D721Med (cell line): ENCODE measurements around the gene FUT8.

Experiments used
- DNase-seq: peaks from one replicate; pipeline ENCODE4 v3.0.0; 2011; ENCODE audit warnings: low spot score; ENCODE audit not compliant: insufficient read length
- FAIRE-seq: peaks from 2 replicates; lab custom pipeline; 2011; peaks lifted over from hg19 to GRCh38; lab: Jason Lieb, UNC
- CTCF ChIP-seq: IDR thresholded peaks from 2 replicates; pipeline ENCODE4 v1.5.1; 2012; ENCODE audit warnings: mild to moderate bottlenecking, control low read depth; ENCODE audit not compliant: insufficient read depth; ENCODE audit errors: missing control alignments

Gene FUT8

GRCh38 chr14:65558363-65558762 lies 145.8 kb downstream of the FUT8 start:
- no peak for DNase-seq
- no peak for FAIRE-seq
- no peak for TF ChIP-seq CTCF

- DNase-seq (no peak), FAIRE-seq (no peak)
- TF ChIP-seq CTCF, result no peak
These were observed 148.0 kb downstream of the FUT8 start for GRCh38 chr14:65560340-65561027.

GRCh38 chr14:65564370-65564769 lies 151.8 kb downstream of the FUT8 start:
- no peak for FAIRE-seq
- DNase-seq, result no peak
- TF ChIP-seq CTCF, result no peak

- DNase-seq (no peak), FAIRE-seq (no peak)
- no peak for TF ChIP-seq CTCF
These were observed 153.4 kb downstream of the FUT8 start for GRCh38 chr14:65565948-65566347.

GRCh38 chr14:65566820-65567522 lies 154.4 kb downstream of the FUT8 start:
- DNase-seq, result no peak
- TF ChIP-seq CTCF, result no peak
- FAIRE-seq, result no peak

GRCh38 chr14:65574611-65575010 lies 162.1 kb downstream of the FUT8 start:
- FAIRE-seq, result no peak
- TF ChIP-seq CTCF, result no peak
- no peak for DNase-seq

- DNase-seq, result no peak
- FAIRE-seq, result no peak
- no peak for TF ChIP-seq CTCF
These were observed 162.9 kb downstream of the FUT8 start for GRCh38 chr14:65575389-65575788.
